DMS53 (cell line): ENCODE data around the gene PLK5.

Experiments
- DNase-seq: peaks from one replicate; lab custom pipeline; 2025; lab: John Stamatoyannopoulos, UW

The PLK5 gene

DNA sequence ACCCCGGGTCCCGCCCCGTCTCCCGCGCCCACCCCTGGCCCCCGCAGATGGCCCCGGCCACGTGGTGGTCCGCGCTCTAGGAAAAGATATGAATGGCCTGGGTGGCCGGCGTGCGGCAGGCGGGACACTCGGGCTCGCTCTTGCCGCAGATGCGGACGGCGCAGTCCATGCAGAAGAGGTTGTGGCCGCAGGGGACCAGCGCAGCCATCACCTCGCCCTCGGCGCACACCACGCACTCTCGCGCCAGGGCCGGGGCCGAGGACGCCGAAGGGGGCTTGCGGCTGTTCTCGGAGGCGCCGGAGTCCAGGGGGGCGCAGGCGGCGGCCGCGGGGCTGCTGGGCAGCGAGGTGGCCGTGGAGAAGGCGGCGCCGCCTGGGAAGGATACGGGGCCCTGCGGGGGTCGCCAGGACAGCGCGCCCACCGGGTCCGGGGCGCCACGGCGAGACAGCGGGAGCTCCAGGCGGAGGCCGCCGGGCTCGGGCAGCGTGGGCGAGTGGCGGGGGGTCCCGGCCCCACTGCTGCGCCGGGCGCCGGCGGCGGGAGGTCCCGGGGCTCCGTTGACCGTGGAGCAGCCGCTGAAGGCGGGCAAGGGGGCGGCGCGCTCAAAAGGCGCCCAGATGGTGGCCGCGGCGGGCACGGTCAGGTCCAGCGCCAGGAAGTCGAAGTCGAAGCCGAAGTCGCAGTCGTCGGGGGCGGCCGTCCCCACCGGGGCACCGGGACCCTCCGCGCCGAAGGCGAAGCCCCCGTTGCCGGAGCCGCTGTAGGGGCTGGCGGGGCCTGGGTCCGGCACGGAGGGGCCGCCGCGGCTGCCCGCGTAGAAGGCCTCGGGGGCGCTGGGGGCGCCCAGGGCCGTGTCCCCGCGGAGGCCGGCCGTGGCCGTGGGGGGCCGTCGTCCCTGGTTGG is 31.9 kb downstream of the PLK5 start:
- DNase-seq = no peak

DNA sequence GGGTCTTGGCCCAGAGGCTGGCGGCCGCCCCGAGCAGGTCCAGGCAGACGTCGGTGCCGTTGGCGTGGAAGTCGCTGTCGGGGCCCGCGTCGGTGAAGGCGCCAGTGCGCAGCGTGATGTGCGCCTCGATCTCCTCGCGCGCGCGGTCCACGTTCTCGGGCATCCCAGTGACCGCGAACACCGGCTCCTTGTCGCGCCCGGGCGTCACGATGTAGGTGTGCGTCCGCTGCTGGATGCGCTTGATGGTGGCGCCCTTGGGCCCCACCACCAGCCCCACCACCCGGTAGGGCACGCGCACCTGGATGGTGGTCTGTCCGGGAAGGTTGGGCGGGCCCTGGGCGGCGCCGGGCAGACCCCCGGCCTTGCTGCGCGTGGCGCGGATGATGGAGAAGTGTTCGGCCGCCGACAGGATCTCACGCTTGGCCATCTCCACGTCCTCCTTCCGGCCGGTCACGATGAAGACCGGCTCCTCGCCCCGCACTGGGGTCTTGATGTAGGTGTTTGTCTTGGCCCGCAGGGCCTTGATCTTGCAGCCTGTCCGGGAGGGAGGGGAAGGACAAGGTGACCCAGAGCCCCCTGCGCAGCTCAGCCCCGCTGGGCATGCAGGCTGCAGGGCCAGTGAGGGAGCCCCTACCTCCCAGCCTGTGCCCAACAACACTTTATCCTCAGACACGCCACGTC is 32.7 kb downstream of the PLK5 start:
- no peak for DNase-seq

DNA sequence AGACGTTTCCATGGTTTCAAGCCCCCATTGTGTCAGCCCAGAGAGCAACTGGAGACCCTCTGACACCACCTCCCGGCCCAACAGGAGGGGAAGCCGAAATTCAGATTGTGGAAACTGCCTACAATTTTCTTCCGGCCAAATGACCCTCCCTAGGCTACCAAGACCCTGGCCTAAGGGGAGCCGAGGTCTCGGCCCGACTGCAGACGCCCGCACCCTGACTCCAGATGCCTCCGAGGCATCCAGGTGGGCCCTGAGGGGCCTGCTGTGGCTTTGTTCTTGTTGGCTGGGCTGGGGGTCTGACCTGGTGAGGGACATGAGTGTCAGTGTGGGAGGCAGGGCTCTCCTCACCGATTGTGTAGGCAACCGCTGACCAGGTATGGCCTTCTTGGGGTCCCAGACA is 34.7 kb downstream of the PLK5 start:
- no peak for DNase-seq

- DNase-seq = no peak
Measured at GRCh38 chr19:1560286-1560882, 36.5 kb downstream of the PLK5 start.

- no peak for DNase-seq
Measured at GRCh38 chr19:1561236-1561842, 37.5 kb downstream of the PLK5 start.

GRCh38 chr19:1563251-1563650 is 39.4 kb downstream of the PLK5 start:
- no peak for DNase-seq

GRCh38 chr19:1566392-1567115 is 42.7 kb downstream of the PLK5 start:
- DNase-seq = no peak

DNA sequence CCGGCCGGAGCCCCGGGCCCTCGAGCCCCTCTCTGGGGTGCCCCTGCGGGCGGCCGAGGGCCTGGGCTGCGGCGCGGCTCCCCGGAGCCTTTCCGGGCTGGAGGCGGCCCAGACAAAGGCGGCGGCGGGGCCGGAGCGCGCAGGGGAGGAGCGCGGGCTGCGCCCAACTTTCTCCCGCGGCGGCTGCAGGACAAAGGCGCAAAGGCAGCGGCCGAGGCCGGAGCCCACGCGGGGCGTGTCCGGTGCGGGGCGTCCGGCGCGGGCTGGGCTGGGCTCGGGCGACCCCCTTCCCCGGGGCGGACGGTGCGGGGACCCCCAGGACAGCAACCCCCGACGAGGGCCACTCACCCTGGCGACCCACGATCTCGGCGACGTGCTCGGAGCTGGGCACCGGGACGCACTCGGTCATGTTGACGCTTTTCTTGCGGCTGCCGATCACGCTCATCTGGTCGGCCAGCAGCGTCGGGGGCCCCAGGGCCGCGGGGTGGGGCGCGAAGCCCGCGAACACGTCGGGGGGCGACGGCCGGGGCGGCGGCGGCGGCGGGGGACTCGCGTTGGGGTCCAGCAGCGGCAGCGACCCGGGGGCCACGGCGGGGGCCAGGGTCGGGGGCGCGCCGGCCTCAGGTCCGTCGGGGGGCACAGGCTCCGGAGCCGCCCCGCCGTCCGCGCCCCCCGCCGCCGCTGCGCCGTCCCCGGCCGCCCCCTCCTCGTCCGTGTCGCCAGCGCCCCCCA is 43.4 kb downstream of the PLK5 start:
- DNase-seq = peak; percentile 56

- DNase-seq = peak; percentile 75
Measured at GRCh38 chr19:1567848-1568227, 44.0 kb downstream of the PLK5 start.

GRCh38 chr19:1568320-1569019 is 44.6 kb downstream of the PLK5 start, which contains the start of gene MEX3D:
Gene MEX3D, minus strand, starts transcription at chr19:1568325. Its CDS starts 267 bp downstream, at chr19:1568058.
- DNase-seq = peak; percentile 91

- DNase-seq = no peak
Measured at GRCh38 chr19:1569997-1570396, 46.1 kb downstream of the PLK5 start.

GRCh38 chr19:1570836-1571235 is 47.0 kb downstream of the PLK5 start:
- no peak for DNase-seq

DNA sequence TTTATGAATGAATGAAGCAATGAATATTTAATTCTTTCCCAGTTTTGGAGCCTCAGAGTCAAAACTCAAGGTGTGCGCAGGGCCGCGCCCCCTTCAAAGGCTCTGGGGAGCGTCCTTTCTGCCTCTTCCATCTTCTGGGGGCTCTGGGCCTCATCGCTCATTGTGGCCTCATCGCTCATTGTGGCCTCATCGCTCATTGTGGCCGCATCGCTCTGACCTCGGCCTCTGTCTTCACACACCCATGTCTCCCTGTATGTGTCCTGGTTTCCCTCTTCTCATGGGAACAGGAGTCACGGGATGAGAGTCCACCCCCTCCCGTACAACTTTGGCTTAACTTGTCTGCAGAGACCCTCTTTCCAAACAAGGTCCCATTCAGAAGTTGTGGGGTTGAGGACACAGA is 47.5 kb downstream of the PLK5 start:
- DNase-seq = no peak

- DNase-seq = no peak
Measured at GRCh38 chr19:1572795-1573194, 48.9 kb downstream of the PLK5 start.

- DNase-seq = no peak
Measured at GRCh38 chr19:1574354-1575136, 50.7 kb downstream of the PLK5 start.

DNA sequence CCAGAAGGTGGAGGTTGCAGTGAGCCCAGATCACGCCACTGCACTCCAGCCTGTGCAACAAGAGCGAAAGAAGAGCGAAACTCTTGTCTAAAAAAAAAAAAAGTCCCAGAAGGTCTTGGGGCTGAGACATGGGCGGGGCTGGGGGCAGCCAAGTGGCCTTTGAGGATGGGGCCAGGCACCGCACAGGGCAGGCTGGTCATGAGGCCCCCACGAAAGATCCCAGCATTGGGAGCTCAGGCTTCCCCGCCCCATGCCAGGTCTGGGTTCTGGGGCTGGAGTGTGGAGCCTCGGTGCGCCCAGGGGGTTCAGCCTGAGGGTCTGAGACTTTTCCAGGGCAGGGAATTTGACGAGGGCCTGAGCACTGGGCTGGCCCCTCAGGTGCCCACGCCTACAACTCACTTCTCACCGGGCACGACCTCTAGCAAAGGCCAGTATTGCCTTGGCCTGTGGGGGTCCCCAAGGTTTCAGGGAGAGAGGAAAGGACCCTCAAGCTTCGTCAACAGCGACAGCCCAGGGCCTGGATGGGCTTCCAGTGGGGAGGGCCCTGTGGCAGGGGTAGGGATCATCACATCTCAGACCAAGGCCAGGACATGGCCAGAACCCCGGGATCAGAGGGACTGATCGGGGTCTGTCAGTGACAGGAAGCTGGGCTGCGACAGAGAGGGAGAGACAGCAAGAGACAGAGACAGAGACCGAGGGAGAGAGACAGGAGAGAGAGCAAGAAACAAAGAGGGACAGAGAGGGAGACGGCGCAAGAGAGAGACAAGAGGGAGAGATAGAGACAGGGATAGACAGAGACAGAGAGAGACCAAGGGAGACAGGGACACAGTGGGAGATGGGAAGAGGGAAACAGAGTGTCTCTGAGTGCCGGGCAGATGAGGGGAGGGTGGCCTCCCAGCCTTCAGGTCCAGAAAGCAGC is 51.7 kb downstream of the PLK5 start:
- DNase-seq = no peak

DNA sequence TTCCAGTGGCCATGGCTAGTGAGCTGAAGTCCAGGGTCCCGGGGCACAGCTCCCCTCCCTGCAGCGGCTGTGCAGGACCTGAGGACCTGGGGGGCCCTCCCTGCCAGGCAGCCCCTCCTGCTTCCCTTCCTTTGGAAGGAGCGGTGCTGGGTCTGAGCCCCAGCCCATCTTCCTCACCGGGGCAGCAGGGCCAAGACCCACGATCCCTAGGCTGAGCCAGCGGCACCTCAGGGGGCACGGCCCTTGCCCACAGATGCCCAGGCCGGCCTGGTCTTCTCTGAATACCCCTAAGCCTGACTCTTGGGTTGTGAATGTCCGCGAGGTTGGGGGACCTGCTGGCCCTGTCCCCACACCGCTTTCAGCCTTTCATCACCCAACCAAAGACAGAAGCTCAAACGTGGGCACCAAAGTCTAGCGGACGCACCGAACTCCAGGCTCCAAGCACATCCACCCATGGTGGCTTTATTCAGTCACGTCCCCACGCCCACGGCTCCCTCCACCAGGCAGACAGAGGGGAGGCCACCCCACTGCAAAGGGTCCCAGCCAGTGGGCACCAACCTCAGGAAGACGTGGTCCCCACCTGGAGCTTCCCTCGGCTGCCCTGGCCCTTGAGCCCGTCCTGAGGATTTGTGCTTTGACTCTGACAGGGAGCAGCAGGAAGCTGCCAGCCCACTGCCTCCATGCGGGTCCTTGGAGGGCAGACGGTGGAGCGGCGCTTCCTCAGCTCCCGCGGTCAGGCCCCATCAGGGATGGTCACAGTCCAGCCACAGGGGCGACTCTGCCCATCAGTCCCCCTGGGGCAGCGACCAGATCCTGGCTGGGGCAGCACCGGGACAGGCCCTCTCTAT is 52.6 kb downstream of the PLK5 start:
- no peak for DNase-seq
